ENCODE measurements around the gene AGPAT3. TPM values are rescaled to one million over a fixed set of nuclear protein-coding genes. Genes with fewer than 3 reads are reported as not detected.

The AGPAT3 gene
- total RNA-seq, 1 donor from 2014 or later = 93.4 TPM

GRCh38 chr21:43874085-43874805, 9.2 kb downstream of the AGPAT3 start:
- intact Hi-C loops (cut with DNase I) = no loop called here
- DNase-seq (ENCODE audit: missing footprints) (no peak), ATAC-seq (no peak)

- no peak for ATAC-seq
- intact Hi-C loops (cut with DNase I) = no loop called here
- no peak for DNase-seq (ENCODE audit: missing footprints)
These were observed 11.6 kb downstream of the AGPAT3 start for GRCh38 chr21:43876605-43877004.

- intact Hi-C loops (cut with DNase I) = no loop called here
- no peak for ATAC-seq
- no peak for DNase-seq (ENCODE audit: missing footprints)
These were observed 13.0 kb downstream of the AGPAT3 start for GRCh38 chr21:43877936-43878575.

- ATAC-seq (no peak), DNase-seq (ENCODE audit: missing footprints) (no peak)
- intact Hi-C loops (cut with DNase I) = no loop called here
These were observed 14.5 kb downstream of the AGPAT3 start for GRCh38 chr21:43879348-43880110.

- ATAC-seq (peak; percentile 49), DNase-seq (ENCODE audit: missing footprints) (no peak)
- intact Hi-C loops (cut with DNase I) = no loop called here
These were observed 15.3 kb downstream of the AGPAT3 start for GRCh38 chr21:43880111-43880985.

GRCh38 chr21:43881283-43881682, 16.3 kb downstream of the AGPAT3 start:
- DNase-seq (ENCODE audit: missing footprints) = no peak
- ATAC-seq = no peak
- intact Hi-C loops (cut with DNase I) = no loop called here

GRCh38 chr21:43881935-43882334, 16.9 kb downstream of the AGPAT3 start:
- DNase-seq (ENCODE audit: missing footprints) = no peak
- intact Hi-C loops (cut with DNase I) = no loop called here
- no peak for ATAC-seq

GRCh38 chr21:43882952-43883545, 18.0 kb downstream of the AGPAT3 start:
- DNase-seq (ENCODE audit: missing footprints) (no peak), ATAC-seq (no peak)
- intact Hi-C loops (cut with DNase I) = no loop called here

GRCh38 chr21:43884012-43884860, 19.2 kb downstream of the AGPAT3 start:
- DNase-seq (ENCODE audit: missing footprints) (no peak), ATAC-seq (peak; percentile 30)
- intact Hi-C loops (cut with DNase I) = loop anchor here (2.0 kb wide), 1 partner anchor 27 kb away; no protein-coding TSS in a partner anchor

GRCh38 chr21:43884861-43885417, 19.9 kb downstream of the AGPAT3 start:
- ATAC-seq (peak; percentile 58), DNase-seq (ENCODE audit: missing footprints) (no peak)
- intact Hi-C loops (cut with DNase I) = loop anchor here (2.0 kb wide), 1 partner anchor 26 kb away; no protein-coding TSS in a partner anchor

GRCh38 chr21:43885721-43886120, 20.7 kb downstream of the AGPAT3 start:
- intact Hi-C loops (cut with DNase I) = loop anchor here (2.0 kb wide), 1 partner anchor 25 kb away; no protein-coding TSS in a partner anchor
- DNase-seq (ENCODE audit: missing footprints) (no peak), ATAC-seq (no peak)

- ATAC-seq = no peak
- intact Hi-C loops (cut with DNase I) = no loop called here
- DNase-seq (ENCODE audit: missing footprints) = no peak
These were observed 21.5 kb downstream of the AGPAT3 start for GRCh38 chr21:43886565-43886964.

GRCh38 chr21:43889069-43889468, 24.0 kb downstream of the AGPAT3 start:
- DNase-seq (ENCODE audit: missing footprints) (no peak), ATAC-seq (no peak)
- intact Hi-C loops (cut with DNase I) = no loop called here

- ATAC-seq (no peak), DNase-seq (ENCODE audit: missing footprints) (no peak)
- intact Hi-C loops (cut with DNase I) = no loop called here
These were observed 25.0 kb downstream of the AGPAT3 start for GRCh38 chr21:43890042-43890441.

GRCh38 chr21:43892334-43892733, 27.3 kb downstream of the AGPAT3 start:
- intact Hi-C loops (cut with DNase I) = no loop called here
- ATAC-seq (no peak), DNase-seq (ENCODE audit: missing footprints) (no peak)

GRCh38 chr21:43892984-43893535, 28.0 kb downstream of the AGPAT3 start:
- intact Hi-C loops (cut with DNase I) = no loop called here
- no peak for ATAC-seq
- no peak for DNase-seq (ENCODE audit: missing footprints)

Measured in Right ventricle myocardium inferior (tissue), 1 donor.